Activated CD8-positive, alpha-beta T cell treated with anti-CD3 and anti-CD28 coated beads for 36 hours (primary cell): Measurements from ENCODE around the gene AQP12B. TPM values are rescaled to one million over a fixed set of nuclear protein-coding genes. Genes with fewer than 3 reads are reported as not detected.
"Not testable (repeated sequence)": the region's sequence is repeated elsewhere in the genome, so short reads cannot be mapped to it uniquely, and the experiment has no call there.

ENCODE experiments used
- ATAC-seq: fragments of 200-7000 bp; cut with Tn5 transposase; one replicate; pipeline ENCODE4 v1.10.0; 2021; ENCODE audit warnings: mild to moderate bottlenecking, moderate library complexity
- CTCF ChIA-PET: fragments of 350-600 bp; sonication (Branson Sonifier 250); formaldehyde crosslinking; loops from one replicate; lab custom pipeline; 2021; ENCODE audit warnings: antibody characterized with exemption; lab: Charles Lee
- POLR2A ChIA-PET: fragments of 350-600 bp; sonication (Branson Sonifier 250); formaldehyde crosslinking; loops from one replicate; lab custom pipeline; 2021; ENCODE audit warnings: antibody characterized with exemption; lab: Charles Lee
- DNase-seq: peaks from one replicate; pipeline ENCODE4 v3.0.0-alpha.2; 2020
- H3K27ac Mint-ChIP-seq: one replicate; pipeline ENCODE4 v1.8.0; 2021; ENCODE audit warnings: mild to moderate bottlenecking, mixed read lengths
- H3K27me3 Mint-ChIP-seq: one replicate; pipeline ENCODE4 v1.8.0; 2021; ENCODE audit warnings: mixed read lengths
- H3K36me3 Mint-ChIP-seq: one replicate; pipeline ENCODE4 v1.8.0; 2021; ENCODE audit warnings: low read depth, mixed read lengths
- H3K4me1 Mint-ChIP-seq: one replicate; pipeline ENCODE4 v1.8.0; 2021; ENCODE audit warnings: low read depth, mixed read lengths
- H3K4me3 Mint-ChIP-seq: one replicate; pipeline ENCODE4 v1.8.0; 2021; ENCODE audit warnings: mild to moderate bottlenecking, moderate library complexity, mixed read lengths
- H3K9me3 Mint-ChIP-seq: one replicate; pipeline ENCODE4 v1.8.0; 2021; ENCODE audit warnings: mixed read lengths
- intact Hi-C: fragments of 100-400 bp; cut with micrococcal nuclease; formaldehyde crosslinking; loops from one replicate; pipeline ENCODE4 v1.10.0; 2022
- total RNA-seq, 2 experiments: library from RNA; stranded (reverse); gene quantifications; one replicate each; pipeline ENCODE4 v1.2.3, GENCODE V29; 2021
- TF ChIP-seq, protein P1 (sequence below): fragments of 200-600 bp; IDR thresholded peaks from one replicate; pipeline ENCODE4 v1.8.0; 2022; ENCODE audit warnings: antibody characterized with exemption, mild to moderate bottlenecking

Gene AQP12B
- total RNA-seq, 2 experiments from 2014 or later: not detected

DNA sequence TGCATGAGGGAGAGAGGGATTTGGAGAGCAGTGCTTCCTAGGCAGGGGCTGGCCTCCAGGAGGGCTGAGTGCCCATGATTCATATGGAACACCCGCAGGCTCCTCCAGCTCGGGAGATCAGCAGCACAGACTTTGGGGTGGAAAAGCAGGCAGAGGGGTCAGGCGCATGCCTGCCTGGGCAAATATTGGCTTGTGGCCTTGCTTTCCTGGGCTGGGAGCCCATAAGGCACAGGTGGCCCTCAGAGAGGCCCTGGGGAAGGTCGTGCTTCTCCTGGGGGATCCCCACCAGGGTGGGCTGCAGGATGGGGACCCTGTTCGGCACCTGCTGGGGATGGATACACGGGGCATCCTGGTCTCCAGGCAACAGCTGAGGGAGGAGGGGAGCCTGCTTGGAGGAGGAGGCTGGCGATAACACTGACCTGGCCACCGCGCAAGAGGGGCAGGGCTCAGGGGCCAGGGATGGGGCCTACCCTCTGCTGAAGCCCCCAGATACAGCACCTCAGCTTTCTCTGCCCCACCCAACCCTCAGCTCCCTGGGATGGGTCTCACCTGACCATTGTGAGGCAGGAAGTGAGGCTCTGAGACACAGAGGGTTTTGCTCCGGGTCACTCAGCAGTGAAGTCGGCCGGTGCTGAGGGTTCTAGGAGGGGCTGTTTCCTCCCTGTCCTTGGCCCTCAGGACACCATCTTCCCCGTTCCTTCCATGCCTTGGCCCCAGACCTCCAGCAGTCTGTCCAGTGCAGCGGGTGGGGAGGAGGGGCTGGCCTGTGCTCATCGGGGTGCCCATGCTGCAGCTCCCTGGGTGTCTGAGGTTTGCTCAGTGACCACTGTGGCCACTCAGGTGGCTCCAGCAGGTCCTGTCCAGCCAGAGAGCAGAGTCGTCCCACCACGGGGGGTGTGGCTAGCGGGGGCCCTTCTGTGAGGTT is 21.0 kb upstream of the AQP12B start:
- no peak overlapping the region for H3K27ac Mint-ChIP-seq
- intact Hi-C loops: no loop called here
- DNase-seq (no peak), ATAC-seq (peak; percentile 10)
- no peak overlapping the region for H3K4me3 Mint-ChIP-seq
- H3K9me3 Mint-ChIP-seq: no peaks in the 10 kb centered on the region
- POLR2A ChIA-PET: no interaction called here
- peaks cover 13% of the 10 kb centered on the region for H3K4me1 Mint-ChIP-seq
- CTCF ChIA-PET: interaction anchor here (0.8 to 1.3 kb wide), 2 partner anchors 116 to 142 kb away, joined by 3 read pairs; no protein-coding TSS in a partner anchor
- H3K36me3 Mint-ChIP-seq: no peaks in the 10 kb centered on the region
- peaks cover 13% of the 10 kb centered on the region for H3K27me3 Mint-ChIP-seq
- TF ChIP-seq, protein P1, sequence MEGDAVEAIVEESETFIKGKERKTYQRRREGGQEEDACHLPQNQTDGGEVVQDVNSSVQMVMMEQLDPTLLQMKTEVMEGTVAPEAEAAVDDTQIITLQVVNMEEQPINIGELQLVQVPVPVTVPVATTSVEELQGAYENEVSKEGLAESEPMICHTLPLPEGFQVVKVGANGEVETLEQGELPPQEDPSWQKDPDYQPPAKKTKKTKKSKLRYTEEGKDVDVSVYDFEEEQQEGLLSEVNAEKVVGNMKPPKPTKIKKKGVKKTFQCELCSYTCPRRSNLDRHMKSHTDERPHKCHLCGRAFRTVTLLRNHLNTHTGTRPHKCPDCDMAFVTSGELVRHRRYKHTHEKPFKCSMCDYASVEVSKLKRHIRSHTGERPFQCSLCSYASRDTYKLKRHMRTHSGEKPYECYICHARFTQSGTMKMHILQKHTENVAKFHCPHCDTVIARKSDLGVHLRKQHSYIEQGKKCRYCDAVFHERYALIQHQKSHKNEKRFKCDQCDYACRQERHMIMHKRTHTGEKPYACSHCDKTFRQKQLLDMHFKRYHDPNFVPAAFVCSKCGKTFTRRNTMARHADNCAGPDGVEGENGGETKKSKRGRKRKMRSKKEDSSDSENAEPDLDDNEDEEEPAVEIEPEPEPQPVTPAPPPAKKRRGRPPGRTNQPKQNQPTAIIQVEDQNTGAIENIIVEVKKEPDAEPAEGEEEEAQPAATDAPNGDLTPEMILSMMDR: no peak

DNA sequence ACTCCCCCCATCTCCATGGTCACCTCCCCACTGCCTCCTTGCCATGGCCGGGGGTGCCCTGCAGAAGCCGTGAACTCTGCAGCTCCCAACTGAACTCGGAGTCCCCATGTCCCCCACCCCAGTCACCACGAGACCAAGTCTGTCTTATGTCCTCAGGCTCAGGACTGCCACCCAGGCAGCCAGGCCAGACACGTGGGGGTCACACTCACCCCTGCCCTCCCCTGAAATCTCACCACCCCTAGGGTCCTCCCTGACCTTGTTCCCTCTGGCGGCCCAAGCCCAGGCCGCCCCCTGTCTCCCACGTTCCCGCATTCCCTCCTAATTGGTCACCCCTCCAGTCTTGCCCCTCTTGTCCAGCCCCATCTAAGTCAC is 19.9 kb upstream of the AQP12B start:
- DNase-seq: no peak
- Mint-ChIP-seq H3K36me3 (no peaks in the 10 kb centered on the region), H3K27me3 (peaks cover 13% of the 10 kb centered on the region), H3K27ac (no peak overlapping the region), H3K4me1 (peaks cover 13% of the 10 kb centered on the region), H3K4me3 (no peak overlapping the region), H3K9me3 (no peaks in the 10 kb centered on the region)
- ChIA-PET CTCF (no interaction called here), POLR2A (no interaction called here)
- TF ChIP-seq, protein P1: no peak
- intact Hi-C loops: no loop called here
- no peak for ATAC-seq

DNA sequence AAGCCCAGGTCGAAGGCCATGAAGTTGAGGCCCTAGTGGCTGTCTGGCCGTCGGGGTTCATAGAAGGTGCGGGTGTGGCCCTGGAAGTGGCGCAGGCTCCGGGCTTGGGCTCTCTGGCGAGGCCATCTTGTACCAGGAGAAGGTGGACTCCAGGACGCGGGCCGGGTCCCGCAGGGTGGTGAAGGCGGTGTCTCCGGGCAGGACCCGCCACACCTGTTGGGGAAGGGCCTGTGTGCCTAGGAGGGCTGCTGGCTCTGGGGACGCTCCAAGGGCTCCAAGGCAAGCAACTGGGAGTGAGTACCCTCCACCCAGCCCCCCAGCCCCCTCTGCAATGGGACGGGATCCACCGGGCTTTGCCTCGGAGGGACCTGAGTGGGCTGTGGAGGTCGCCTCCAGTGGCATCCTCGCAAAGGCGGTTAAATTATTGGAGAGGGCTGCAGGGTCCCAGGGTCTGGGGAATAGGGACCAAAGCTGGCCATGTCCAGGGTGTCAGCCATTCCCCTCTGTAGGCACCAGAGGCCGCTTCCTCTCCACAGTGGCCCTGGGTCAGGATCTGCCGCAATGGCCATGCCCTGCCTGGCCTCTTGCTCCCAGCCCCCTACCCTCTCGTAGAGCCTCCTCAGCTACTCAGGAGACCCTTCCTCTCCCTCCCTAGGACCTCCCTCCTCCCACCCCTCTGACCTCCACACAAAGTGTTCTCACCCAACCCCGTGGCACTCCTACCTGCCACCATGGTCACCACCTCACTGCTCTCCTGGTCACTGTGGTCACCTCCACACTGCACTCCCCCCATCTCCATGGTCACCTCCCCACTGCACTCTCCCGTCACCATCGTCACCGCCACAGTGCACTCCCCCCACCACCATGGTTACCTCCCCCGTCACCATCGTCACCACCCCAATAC is 19.3 kb upstream of the AQP12B start:
- Mint-ChIP-seq H3K9me3 (no peaks in the 10 kb centered on the region), H3K27me3 (peaks cover 13% of the 10 kb centered on the region)
- CTCF ChIA-PET: no interaction called here

DNA sequence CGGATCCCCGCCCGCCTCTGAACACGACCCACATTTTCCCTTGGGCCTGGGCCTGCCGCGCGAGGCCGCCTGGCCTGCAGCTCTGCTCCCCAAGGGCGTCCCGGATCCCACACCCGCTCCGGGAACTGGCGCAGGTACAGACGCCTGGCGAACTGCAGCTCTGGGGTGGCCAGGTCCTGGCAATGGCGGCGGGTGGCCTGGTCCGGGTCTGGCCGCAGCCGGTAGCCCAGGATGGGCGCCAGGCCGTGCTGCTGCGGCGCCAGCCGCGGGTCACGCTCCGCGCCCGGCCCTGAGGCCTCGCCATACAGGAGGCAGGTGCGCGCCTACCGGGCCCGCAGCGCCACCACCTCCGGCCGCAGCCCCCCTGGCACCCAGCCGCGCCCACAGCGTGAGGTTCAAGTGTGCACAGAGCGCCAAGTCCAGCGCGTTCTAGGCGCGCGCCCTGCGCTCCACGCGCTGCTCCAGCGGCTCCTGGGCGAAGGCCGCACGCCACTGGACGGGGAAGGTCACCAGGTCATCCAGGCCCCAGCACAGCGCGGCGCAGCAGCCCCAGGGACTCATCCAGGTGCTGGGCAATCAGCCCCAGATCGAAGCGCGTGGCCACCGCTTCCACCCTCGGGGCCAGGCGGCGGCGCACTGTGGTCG is 18.5 kb upstream of the AQP12B start:
- ChIA-PET POLR2A (no interaction called here), CTCF (no interaction called here)
- peaks cover 13% of the 10 kb centered on the region for H3K4me1 Mint-ChIP-seq
- H3K9me3 Mint-ChIP-seq: no peaks in the 10 kb centered on the region
- H3K36me3 Mint-ChIP-seq: no peaks in the 10 kb centered on the region
- TF ChIP-seq, protein P1: no peak
- H3K27me3 Mint-ChIP-seq: peaks cover 11% of the 10 kb centered on the region
- intact Hi-C loops: no loop called here
- ATAC-seq (no peak), DNase-seq (no peak)
- H3K4me3 Mint-ChIP-seq: no peak overlapping the region
- no peak overlapping the region for H3K27ac Mint-ChIP-seq

More for the DNA sequence above, 19.3 kb upstream of the AQP12B start:
- POLR2A ChIA-PET: no interaction called here
- no peak overlapping the region for H3K4me3 Mint-ChIP-seq
- no peaks in the 10 kb centered on the region for H3K36me3 Mint-ChIP-seq
- no peak for ATAC-seq
- H3K4me1 Mint-ChIP-seq: peaks cover 13% of the 10 kb centered on the region
- H3K27ac Mint-ChIP-seq: no peak overlapping the region
- DNase-seq: no peak
- intact Hi-C loops: no loop called here
- TF ChIP-seq, protein P1: no peak

DNA sequence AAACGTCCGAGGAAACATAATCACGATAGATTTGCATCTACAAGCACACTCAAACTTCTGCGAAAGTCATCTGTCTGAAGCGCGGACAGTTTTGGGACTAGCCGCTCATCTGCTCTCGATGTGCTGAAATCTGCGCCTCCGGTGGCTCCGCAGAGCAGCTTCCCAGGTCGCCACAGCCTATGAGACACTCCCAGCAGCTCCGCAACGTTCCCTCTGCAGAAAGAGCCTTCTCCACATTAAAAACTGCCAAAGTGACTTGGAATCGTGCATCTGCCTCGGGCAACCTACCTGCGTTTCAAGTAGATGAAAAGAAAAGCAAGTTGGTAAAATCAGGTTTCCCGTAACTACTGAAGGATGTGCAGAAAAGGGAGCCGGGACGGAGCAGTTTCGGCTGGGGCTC is 17.9 kb upstream of the AQP12B start:
- H3K9me3 Mint-ChIP-seq, intact Hi-C loops, H3K4me3 Mint-ChIP-seq, H3K36me3 Mint-ChIP-seq, H3K27ac Mint-ChIP-seq, ATAC-seq, POLR2A ChIA-PET, H3K27me3 Mint-ChIP-seq, DNase-seq, CTCF ChIA-PET: not testable (repeated sequence)
- peaks cover 12% of the 10 kb centered on the region for H3K4me1 Mint-ChIP-seq

DNA sequence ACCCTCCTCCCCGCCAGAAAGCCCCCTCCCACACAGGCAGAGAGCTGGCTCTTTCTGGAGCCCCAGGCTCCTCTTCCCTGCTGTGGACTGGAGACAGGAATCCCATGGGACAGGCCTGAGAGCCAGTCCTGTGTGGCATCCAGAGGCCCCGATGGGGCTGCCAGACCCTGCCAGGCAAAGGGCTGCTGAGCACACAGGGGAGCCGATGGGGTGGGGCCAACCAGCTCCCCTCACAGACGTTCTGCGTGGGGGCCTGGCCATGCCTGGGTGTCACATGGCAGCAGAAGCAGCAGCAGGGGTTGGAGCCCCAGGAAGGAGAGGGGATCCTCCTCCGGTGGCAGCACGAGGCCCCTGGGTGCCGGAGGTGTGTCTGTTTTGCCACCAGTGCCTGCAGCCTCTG is 17.1 kb upstream of the AQP12B start:
- DNase-seq, H3K36me3 Mint-ChIP-seq, H3K9me3 Mint-ChIP-seq, CTCF ChIA-PET, H3K27me3 Mint-ChIP-seq, ATAC-seq, H3K27ac Mint-ChIP-seq, H3K4me3 Mint-ChIP-seq, intact Hi-C loops, H3K4me1 Mint-ChIP-seq, POLR2A ChIA-PET: not testable (repeated sequence)

DNA sequence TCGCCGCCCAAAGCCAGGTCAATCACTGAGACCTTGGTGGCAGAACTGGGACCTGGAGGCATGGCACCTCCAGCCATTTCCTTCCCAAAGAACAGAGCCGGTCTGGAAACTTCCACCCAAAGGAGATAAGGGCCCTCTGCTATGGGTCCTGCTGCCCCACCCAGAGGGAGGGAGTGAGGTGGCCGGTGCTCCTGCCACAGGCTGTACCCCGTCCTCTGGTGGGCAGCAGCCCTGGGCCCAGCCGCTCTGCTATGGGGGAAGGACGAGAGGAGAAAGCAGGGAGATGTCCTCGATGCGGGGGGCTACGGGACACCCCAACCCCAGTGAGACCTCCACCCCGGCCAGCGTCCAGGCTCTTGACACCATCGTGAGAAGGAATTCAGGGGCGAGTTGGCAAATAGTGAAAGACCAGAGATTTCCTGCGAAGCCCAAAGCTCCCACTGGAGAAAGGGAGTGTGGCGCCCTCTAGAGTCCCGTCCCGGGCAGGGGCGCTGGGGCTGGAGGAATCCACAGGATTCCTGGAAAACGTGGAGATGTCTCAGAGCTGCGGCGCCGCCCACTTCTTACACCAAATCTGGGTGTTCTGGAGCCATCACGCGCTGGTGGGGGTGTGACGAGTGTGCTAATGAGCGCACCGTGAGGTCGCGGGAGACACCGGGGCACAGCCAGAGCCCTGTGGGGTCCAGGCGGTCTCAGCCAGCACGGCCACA is 16.3 kb upstream of the AQP12B start:
- peak; percentile 48 for ATAC-seq
- H3K36me3 Mint-ChIP-seq, DNase-seq, CTCF ChIA-PET, H3K27me3 Mint-ChIP-seq, H3K9me3 Mint-ChIP-seq, intact Hi-C loops, POLR2A ChIA-PET, H3K27ac Mint-ChIP-seq, H3K4me1 Mint-ChIP-seq, H3K4me3 Mint-ChIP-seq: not testable (repeated sequence)
